ENCODE measurements around the gene BPIFB3. TPM values are rescaled to one million over a fixed set of nuclear protein-coding genes. Genes with fewer than 3 reads are reported as not detected.
A peak's percentile ranks its signal among the peaks of the same experiment; 100 is the strongest.

The BPIFB3 gene
- total RNA-seq, 1 donor from 2014 or later = not detected

DNA sequence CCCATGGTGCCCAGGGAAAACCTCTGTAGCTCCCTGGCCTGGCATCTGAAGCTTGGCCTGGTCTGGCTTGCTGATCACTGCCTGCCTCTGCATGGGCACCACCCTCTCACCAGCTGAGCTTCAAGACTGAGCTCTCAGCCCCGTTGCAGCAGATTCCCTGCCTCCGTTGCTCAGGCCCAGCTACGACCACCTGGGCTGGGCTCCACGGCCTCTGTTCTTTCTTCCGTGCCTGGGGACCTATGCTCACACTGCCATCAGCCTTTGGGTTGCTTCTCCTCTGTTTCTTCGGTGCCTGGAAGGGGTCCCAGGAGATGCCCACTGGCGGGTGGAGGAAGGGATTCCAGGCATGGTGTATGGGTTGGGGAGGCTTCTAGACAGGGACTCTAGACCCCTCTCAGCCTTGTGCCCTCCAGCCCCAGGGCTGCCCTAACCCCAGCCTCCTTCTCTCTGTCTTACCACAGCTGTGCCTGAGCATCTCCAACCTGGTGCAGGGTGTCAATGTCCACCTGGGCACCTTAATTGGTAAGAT lies 37.1 kb upstream of the BPIFB3 start:
- Histone ChIP-seq H2AFZ (replicated peaks) (no peak overlapping the region), H3K9ac (no peak overlapping the region), H3K4me3 (no peak overlapping the region), H3K4me1 (no peaks in the 10 kb centered on the region), H3K4me2 (no peak overlapping the region), H3K79me2 (ENCODE audit: low read depth) (no peaks in the 10 kb centered on the region), H3F3A (ENCODE audit: low read depth) (no peaks in the 10 kb centered on the region), H4K20me1 (ENCODE audit: low read depth) (no peaks in the 10 kb centered on the region), H3K27ac (no peak overlapping the region), H3K27me3 (no peaks in the 10 kb centered on the region), H3K36me3 (no peaks in the 10 kb centered on the region), H3K9me3 (ENCODE audit: low read depth) (no peaks in the 10 kb centered on the region)
- Mint-ChIP-seq H3K27me3 (ENCODE audit: insufficient read depth, low read depth) (peaks cover 20% of the 10 kb centered on the region), H3K36me3 (no peaks in the 10 kb centered on the region), H3K4me3 (no peak overlapping the region), H3K4me1 (peaks cover 19% of the 10 kb centered on the region), H3K9me3 (no peaks in the 10 kb centered on the region), H3K27ac (no peak overlapping the region)
- TF ChIP-seq, protein P1, sequence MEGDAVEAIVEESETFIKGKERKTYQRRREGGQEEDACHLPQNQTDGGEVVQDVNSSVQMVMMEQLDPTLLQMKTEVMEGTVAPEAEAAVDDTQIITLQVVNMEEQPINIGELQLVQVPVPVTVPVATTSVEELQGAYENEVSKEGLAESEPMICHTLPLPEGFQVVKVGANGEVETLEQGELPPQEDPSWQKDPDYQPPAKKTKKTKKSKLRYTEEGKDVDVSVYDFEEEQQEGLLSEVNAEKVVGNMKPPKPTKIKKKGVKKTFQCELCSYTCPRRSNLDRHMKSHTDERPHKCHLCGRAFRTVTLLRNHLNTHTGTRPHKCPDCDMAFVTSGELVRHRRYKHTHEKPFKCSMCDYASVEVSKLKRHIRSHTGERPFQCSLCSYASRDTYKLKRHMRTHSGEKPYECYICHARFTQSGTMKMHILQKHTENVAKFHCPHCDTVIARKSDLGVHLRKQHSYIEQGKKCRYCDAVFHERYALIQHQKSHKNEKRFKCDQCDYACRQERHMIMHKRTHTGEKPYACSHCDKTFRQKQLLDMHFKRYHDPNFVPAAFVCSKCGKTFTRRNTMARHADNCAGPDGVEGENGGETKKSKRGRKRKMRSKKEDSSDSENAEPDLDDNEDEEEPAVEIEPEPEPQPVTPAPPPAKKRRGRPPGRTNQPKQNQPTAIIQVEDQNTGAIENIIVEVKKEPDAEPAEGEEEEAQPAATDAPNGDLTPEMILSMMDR (IDR thresholded peaks at IDR 0.05) = no peak
- TF ChIP-seq EZH2phosphoT487 (IDR thresholded peaks at IDR 0.05) (no peak), EZH2 (IDR thresholded peaks at IDR 0.05) (no peak)
- DNase-seq (ENCODE audit: low spot score) = no peak

DNA sequence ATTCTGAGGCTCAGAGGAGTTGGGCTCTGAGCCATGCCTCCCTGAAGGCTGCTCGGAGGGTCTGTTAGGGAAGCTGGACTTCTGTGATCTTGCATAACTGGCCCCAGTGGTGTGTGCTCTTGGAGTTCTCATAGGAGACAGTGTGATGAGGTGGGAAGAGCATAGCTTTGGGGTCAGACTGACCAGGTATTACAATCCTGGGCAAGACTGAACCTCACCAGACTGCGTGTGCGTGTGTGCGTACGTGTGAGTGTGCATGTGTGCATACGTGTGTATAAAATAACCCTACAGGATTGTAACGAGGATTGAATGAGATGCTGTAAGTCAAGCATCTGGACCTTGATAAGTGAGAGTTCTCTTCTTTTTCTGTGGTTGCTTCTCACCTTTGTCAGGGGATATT lies 36.2 kb upstream of the BPIFB3 start:
- no peak overlapping the region for H2AFZ ChIP-seq (replicated peaks)
- H3K27ac Mint-ChIP-seq = no peak overlapping the region
- no peaks in the 10 kb centered on the region for H3K79me2 ChIP-seq (ENCODE audit: low read depth)

DNA sequence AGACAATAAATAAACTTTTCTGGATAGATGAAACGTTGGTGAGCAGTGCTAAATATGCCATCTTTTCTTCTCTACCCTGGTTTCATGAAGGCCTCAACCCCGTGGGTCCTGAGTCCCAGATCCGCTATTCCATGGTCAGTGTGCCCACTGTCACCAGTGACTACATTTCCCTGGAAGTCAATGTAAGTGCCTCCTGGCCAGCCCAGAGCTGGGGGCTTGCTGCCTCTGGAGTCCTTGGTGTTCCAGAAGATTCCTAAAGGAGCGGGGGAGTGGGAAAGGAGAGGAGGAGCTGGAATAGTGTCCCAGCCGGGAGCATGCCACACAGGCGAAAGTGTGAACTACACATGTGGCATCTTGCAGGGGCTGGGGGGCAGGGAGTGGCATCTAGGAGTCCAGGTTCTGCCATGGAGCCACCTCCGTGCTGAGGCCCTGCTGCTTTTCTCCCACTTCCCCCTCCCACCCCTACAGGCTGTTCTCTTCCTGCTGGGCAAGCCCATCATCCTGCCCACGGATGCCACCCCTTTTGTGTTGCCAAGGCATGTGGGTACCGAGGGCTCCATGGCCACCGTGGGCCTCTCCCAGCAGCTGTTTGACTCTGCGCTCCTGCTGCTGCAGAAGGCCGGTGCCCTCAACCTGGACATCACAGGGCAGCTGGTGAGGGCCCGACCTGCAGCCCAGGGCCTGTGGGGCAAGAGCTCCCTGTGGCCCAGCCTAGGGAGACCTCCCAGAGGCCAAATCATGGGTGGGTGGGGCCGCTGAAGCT lies 35.4 kb upstream of the BPIFB3 start:
- Histone ChIP-seq H2AFZ (replicated peaks) (no peak overlapping the region), H3K9me3 (ENCODE audit: low read depth) (no peaks in the 10 kb centered on the region), H3F3A (ENCODE audit: low read depth) (no peaks in the 10 kb centered on the region), H3K36me3 (no peaks in the 10 kb centered on the region), H3K27ac (no peak overlapping the region), H3K27me3 (no peaks in the 10 kb centered on the region), H3K79me2 (ENCODE audit: low read depth) (no peaks in the 10 kb centered on the region), H3K4me1 (no peaks in the 10 kb centered on the region), H3K4me3 (no peak overlapping the region), H3K4me2 (no peak overlapping the region), H3K9ac (no peak overlapping the region), H4K20me1 (ENCODE audit: low read depth) (no peaks in the 10 kb centered on the region)
- Mint-ChIP-seq H3K4me3 (no peak overlapping the region), H3K9me3 (no peaks in the 10 kb centered on the region), H3K27me3 (ENCODE audit: insufficient read depth, low read depth) (peaks cover 21% of the 10 kb centered on the region), H3K27ac (peak overlapping the region; percentile 21), H3K4me1 (peaks cover 11% of the 10 kb centered on the region), H3K36me3 (no peaks in the 10 kb centered on the region)
- no peak for TF ChIP-seq EZH2 (IDR thresholded peaks at IDR 0.05)
- TF ChIP-seq EZH2phosphoT487 (IDR thresholded peaks at IDR 0.05) = no peak
- TF ChIP-seq, protein P1 (IDR thresholded peaks at IDR 0.05) = no peak
- no peak for DNase-seq (ENCODE audit: low spot score)

More for the DNA sequence above, 36.2 kb upstream of the BPIFB3 start:
- H3K9me3 Mint-ChIP-seq = no peaks in the 10 kb centered on the region
- H3K27me3 Mint-ChIP-seq (ENCODE audit: insufficient read depth, low read depth) = peaks cover 17% of the 10 kb centered on the region
- TF ChIP-seq EZH2phosphoT487 (IDR thresholded peaks at IDR 0.05) (no peak), EZH2 (IDR thresholded peaks at IDR 0.05) (no peak)
- TF ChIP-seq, protein P1 (IDR thresholded peaks at IDR 0.05) = no peak
- Histone ChIP-seq H3K27ac (no peak overlapping the region), H3K36me3 (no peaks in the 10 kb centered on the region), H3K9ac (no peak overlapping the region), H3F3A (ENCODE audit: low read depth) (no peaks in the 10 kb centered on the region), H3K9me3 (ENCODE audit: low read depth) (no peaks in the 10 kb centered on the region), H3K4me2 (no peak overlapping the region), H3K4me3 (no peak overlapping the region), H3K27me3 (no peaks in the 10 kb centered on the region), H4K20me1 (ENCODE audit: low read depth) (no peaks in the 10 kb centered on the region), H3K4me1 (no peaks in the 10 kb centered on the region)
- DNase-seq (ENCODE audit: low spot score) = no peak
- no peaks in the 10 kb centered on the region for H3K36me3 Mint-ChIP-seq
- H3K4me3 Mint-ChIP-seq = no peak overlapping the region
- peaks cover 14% of the 10 kb centered on the region for H3K4me1 Mint-ChIP-seq

Data from neural progenitor cell (in vitro differentiated cells).